ENCODE data around the gene ZNF862.

Gene ZNF862

DNA sequence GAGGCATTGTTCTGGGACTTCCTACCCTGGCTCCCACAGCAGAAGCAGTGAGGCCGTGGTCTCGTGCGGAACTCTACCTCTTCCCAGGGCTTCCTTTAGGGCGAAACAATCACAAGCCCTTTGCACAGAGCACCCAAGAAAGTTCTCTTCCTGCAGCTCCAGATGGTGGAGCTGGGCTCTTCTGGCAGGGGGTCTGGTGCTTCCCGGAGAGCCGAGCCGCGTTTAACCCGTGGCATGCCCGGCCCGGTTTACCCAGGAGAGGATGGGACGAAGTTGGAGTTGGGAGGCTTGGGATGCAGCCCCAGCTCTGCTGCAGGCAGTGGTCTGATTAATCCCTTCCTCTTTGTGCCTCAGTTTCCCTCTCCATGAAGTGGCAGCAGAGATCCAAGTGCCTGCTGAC lies 26.6 kb downstream of the ZNF862 start:
- TF ChIP-seq, protein P1, sequence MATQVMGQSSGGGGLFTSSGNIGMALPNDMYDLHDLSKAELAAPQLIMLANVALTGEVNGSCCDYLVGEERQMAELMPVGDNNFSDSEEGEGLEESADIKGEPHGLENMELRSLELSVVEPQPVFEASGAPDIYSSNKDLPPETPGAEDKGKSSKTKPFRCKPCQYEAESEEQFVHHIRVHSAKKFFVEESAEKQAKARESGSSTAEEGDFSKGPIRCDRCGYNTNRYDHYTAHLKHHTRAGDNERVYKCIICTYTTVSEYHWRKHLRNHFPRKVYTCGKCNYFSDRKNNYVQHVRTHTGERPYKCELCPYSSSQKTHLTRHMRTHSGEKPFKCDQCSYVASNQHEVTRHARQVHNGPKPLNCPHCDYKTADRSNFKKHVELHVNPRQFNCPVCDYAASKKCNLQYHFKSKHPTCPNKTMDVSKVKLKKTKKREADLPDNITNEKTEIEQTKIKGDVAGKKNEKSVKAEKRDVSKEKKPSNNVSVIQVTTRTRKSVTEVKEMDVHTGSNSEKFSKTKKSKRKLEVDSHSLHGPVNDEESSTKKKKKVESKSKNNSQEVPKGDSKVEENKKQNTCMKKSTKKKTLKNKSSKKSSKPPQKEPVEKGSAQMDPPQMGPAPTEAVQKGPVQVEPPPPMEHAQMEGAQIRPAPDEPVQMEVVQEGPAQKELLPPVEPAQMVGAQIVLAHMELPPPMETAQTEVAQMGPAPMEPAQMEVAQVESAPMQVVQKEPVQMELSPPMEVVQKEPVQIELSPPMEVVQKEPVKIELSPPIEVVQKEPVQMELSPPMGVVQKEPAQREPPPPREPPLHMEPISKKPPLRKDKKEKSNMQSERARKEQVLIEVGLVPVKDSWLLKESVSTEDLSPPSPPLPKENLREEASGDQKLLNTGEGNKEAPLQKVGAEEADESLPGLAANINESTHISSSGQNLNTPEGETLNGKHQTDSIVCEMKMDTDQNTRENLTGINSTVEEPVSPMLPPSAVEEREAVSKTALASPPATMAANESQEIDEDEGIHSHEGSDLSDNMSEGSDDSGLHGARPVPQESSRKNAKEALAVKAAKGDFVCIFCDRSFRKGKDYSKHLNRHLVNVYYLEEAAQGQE (IDR thresholded peaks at IDR 0.05; ENCODE audit: insufficient read depth in 1 of 2, low read depth in 2 of 2, low read length in 2 of 2): no peak
- TF ChIP-seq POLR2AphosphoS5 (IDR thresholded peaks at IDR 0.05; ENCODE audit: low read depth, low read length): no peak
- TF ChIP-seq FOXP2 (optimal IDR thresholded peaks at IDR 0.05; ENCODE audit: borderline replicate concordance, extremely low read depth, extremely low read length, insufficient read depth): no peak
- TF ChIP-seq SIN3A (IDR thresholded peaks at IDR 0.05; ENCODE audit: borderline replicate concordance, insufficient read depth, low read length): no peak
- TF ChIP-seq TAF1 (IDR thresholded peaks at IDR 0.05; ENCODE audit: borderline replicate concordance, insufficient read depth, low read length): no peak

DNA sequence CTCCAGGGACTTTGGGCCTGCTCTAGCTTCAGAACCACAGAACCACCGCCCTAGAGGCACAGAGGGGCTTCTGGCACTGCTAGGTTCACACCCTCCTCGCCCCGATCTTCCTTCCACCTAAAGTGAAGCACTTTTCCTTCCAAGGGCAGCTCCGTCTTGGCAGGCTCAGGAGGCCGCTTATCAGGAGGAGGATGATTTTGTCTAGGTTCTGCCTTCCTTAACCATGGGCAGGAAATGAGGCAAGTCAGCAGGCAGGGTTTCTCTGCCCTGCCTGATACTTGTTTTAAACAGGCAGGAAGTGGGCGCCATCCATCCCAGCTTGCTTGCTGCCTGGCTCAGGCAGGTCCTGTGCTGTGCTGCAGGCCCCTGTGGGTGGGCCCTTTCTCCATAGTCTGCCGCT lies 27.3 kb downstream of the ZNF862 start:
- TF ChIP-seq TAF1 (IDR thresholded peaks at IDR 0.05; ENCODE audit: borderline replicate concordance, insufficient read depth, low read length): no peak
- TF ChIP-seq FOXP2 (optimal IDR thresholded peaks at IDR 0.05; ENCODE audit: borderline replicate concordance, extremely low read depth, extremely low read length, insufficient read depth): no peak
- no peak for TF ChIP-seq SIN3A (IDR thresholded peaks at IDR 0.05; ENCODE audit: borderline replicate concordance, insufficient read depth, low read length)
- no peak for TF ChIP-seq POLR2AphosphoS5 (IDR thresholded peaks at IDR 0.05; ENCODE audit: low read depth, low read length)
- TF ChIP-seq, protein P1 (IDR thresholded peaks at IDR 0.05; ENCODE audit: insufficient read depth in 1 of 2, low read depth in 2 of 2, low read length in 2 of 2): no peak

DNA sequence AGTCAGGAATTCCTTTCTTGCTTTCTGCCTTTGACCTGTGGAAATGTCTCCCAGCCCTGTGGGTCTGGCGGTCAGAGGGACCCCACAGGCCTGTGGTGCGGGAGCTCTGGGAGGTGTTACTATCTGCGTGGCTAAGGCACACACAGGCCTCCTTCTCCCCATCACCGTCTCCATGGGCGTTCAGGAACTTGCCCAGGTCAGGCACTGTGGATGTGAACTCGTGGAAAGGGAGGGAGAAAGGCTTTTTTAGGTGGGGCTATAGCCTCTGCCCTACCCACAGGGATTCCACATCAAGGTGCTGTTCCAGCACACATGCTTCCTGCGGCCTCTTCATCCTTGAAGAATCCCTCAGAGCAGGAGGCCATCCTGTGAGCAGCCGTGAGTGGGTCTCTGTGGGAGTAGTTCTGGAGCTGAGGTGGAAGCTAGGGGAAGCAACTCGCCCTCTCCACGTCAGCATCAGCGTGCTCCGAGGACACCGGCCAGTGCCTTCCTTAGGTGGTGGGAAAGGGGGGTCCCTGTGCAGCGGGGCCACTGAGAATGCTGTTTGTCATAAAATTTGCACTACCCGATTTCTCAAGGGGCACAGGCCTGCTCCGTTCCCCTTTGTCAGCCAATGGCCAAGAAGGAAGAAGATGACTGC lies 28.1 kb downstream of the ZNF862 start:
- TF ChIP-seq FOXP2 (optimal IDR thresholded peaks at IDR 0.05; ENCODE audit: borderline replicate concordance, extremely low read depth, extremely low read length, insufficient read depth) (no peak), TAF1 (IDR thresholded peaks at IDR 0.05; ENCODE audit: borderline replicate concordance, insufficient read depth, low read length) (no peak), POLR2AphosphoS5 (IDR thresholded peaks at IDR 0.05; ENCODE audit: low read depth, low read length) (no peak), SIN3A (IDR thresholded peaks at IDR 0.05; ENCODE audit: borderline replicate concordance, insufficient read depth, low read length) (no peak)
- TF ChIP-seq, protein P1 (IDR thresholded peaks at IDR 0.05; ENCODE audit: insufficient read depth in 1 of 2, low read depth in 2 of 2, low read length in 2 of 2): no peak

DNA sequence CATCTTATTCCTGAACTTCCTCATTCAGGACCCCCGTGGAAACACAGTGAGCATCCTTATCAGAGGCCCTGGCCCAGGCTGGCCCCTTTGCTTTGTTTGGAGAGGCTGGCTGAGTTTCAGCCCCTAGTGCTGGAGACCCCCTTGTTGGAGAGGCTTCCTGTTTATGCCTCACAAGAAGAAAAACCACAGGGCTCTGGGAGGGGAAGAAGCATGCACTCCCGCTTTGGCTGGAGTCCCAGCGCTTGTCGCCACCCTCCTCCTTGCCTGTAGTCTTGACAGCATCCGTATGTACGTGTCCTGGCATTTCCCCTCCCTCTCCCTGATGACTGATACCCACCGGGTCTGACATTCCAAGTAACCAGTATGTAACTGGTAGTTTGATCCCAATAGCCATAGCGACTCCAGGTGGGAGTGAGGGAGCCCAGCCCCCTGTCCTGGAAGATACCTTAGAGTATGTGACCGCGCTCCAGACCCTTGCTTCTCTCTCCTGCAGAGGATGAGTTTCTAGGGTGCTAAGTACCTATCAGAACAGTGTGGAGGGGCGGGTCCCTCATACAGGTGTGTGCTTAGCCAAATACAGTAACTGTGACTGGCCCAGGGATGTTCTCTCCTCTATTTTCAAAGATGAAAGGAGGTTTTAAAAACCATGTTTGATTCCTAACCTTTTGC lies 28.7 kb downstream of the ZNF862 start:
- TF ChIP-seq FOXP2 (optimal IDR thresholded peaks at IDR 0.05; ENCODE audit: borderline replicate concordance, extremely low read depth, extremely low read length, insufficient read depth) (no peak), SIN3A (IDR thresholded peaks at IDR 0.05; ENCODE audit: borderline replicate concordance, insufficient read depth, low read length) (no peak), POLR2AphosphoS5 (IDR thresholded peaks at IDR 0.05; ENCODE audit: low read depth, low read length) (no peak), TAF1 (IDR thresholded peaks at IDR 0.05; ENCODE audit: borderline replicate concordance, insufficient read depth, low read length) (no peak)
- TF ChIP-seq, protein P1 (IDR thresholded peaks at IDR 0.05; ENCODE audit: insufficient read depth in 1 of 2, low read depth in 2 of 2, low read length in 2 of 2): no peak

All from PFSK-1 (cell line).